Measurements from ENCODE around the gene IL31. TPM values are rescaled to one million over a fixed set of nuclear protein-coding genes. Genes with fewer than 3 reads are reported as not detected.
A peak's percentile ranks its signal among the peaks of the same experiment; 100 is the strongest.

Gene IL31
- total RNA-seq, 1 donor from 2014 or later: not detected

DNA sequence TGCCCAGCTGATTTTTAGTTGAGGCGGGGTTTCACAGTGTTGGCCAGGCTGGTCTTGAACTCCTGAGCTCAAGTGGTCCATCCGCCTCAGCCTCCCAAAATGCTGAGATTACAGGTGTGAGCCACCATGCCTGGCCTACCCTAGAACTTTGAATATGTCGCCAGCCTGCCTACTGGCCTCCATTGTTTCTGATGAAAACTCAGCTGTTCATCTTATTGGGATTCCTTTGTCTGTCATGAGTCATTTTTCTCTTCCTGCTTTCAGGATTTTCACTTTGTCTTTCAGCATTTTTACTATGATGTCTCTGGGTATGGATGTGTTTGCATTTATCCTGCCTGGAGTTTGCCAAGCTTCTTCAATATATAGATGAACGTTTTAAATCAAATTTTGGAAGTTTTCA is 21.4 kb upstream of the IL31 start:
- Histone ChIP-seq H3K36me3 (ENCODE audit: control insufficient read depth, insufficient read depth, low read length) (no peaks in the 10 kb centered on the region), H3K4me3 (ENCODE audit: low read depth, low read length) (no peak overlapping the region), H3K27me3 (ENCODE audit: control insufficient read depth, insufficient read depth, low read length) (no peaks in the 10 kb centered on the region)
- TF ChIP-seq, protein P1, sequence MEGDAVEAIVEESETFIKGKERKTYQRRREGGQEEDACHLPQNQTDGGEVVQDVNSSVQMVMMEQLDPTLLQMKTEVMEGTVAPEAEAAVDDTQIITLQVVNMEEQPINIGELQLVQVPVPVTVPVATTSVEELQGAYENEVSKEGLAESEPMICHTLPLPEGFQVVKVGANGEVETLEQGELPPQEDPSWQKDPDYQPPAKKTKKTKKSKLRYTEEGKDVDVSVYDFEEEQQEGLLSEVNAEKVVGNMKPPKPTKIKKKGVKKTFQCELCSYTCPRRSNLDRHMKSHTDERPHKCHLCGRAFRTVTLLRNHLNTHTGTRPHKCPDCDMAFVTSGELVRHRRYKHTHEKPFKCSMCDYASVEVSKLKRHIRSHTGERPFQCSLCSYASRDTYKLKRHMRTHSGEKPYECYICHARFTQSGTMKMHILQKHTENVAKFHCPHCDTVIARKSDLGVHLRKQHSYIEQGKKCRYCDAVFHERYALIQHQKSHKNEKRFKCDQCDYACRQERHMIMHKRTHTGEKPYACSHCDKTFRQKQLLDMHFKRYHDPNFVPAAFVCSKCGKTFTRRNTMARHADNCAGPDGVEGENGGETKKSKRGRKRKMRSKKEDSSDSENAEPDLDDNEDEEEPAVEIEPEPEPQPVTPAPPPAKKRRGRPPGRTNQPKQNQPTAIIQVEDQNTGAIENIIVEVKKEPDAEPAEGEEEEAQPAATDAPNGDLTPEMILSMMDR (IDR thresholded peaks at IDR 0.05; ENCODE audit: insufficient read depth, low read length, severe bottlenecking): no peak
- no peak for FAIRE-seq
- DNase-seq (ENCODE audit: low read depth): no peak

DNA sequence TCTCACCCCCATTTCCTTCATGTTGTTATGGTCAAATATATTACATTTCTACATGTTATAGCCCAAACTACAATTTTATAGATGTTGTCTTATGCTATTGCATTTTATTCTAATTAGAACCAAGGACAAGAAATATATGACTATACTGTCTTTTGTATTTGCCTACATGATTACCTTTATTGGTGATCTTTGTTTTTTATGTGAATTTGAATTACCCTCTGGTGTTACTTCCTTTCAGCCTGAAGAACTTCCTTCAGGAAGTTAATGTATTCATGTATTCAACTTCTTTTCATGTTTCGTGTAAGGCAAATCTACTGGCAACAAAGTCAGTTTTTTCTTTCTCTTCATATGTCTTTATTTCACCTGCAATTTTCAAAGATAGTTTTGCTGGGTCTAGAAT is 20.8 kb upstream of the IL31 start:
- no peak for DNase-seq (ENCODE audit: low read depth)
- H3K4me3 ChIP-seq (ENCODE audit: low read depth, low read length): no peak overlapping the region
- H3K27me3 ChIP-seq (ENCODE audit: control insufficient read depth, insufficient read depth, low read length): no peaks in the 10 kb centered on the region
- H3K36me3 ChIP-seq (ENCODE audit: control insufficient read depth, insufficient read depth, low read length): no peaks in the 10 kb centered on the region
- TF ChIP-seq, protein P1 (IDR thresholded peaks at IDR 0.05; ENCODE audit: insufficient read depth, low read length, severe bottlenecking): no peak
- FAIRE-seq: no peak

DNA sequence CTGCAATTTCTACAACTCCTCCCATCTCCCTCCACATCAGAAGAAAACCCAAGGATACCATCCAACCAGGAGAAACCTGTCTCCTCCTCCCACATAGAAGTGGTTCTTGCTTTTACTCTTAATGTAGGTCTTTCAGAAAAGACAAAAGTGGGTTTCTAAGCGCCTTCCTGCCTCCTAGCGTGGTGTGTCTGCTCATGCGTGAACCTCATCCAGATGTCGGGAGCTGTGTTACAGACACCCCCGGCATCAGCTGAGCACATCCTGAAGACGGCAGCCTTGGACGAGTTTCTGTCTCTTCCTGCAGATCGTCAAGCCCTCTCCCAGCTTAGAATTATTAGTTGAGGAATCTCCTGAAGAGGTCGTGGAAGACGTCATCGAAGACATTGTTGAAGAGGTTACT is 18.4 kb upstream of the IL31 start:
- TF ChIP-seq, protein P1 (IDR thresholded peaks at IDR 0.05; ENCODE audit: insufficient read depth, low read length, severe bottlenecking): no peak
- no peak for FAIRE-seq
- no peaks in the 10 kb centered on the region for H3K36me3 ChIP-seq (ENCODE audit: control insufficient read depth, insufficient read depth, low read length)

DNA sequence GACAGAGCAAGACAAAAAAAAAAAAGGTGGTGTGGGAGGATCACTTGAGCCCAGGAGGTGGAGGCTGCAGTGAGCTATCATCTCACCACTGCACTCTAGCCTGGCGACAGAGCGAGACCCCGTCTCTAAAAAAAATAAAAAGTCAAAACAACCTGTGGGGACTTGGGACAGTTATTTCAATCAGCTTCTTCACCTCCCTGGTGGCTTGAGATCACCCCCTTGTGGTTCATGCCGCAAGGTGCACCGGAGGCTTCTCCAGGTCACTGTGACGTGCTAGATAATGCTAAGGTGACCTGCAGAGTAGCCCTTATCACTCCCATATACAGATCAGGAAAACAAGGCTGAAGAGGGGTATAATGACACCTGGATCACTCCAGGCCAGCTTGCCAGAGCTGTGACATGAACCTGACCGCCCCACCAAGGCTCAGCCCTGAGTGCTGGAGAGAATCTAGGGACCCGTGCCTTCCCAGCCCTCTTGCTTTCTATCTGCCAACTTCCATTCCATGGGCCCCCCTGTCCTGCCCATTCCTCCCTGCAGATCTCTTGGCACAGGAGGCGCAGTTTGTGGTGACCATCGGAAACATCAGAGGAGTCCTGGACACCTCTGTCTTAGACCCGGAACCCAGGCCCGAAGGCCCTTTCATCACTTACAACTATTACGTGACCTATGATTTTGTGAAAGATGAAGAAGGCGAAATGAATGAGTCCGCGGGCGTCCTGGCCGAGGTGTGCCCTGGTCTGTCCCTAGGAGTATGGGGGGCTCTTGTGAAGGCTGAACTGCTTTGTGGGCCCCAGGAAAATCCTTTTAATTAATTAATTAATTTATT is 17.0 kb upstream of the IL31 start:
- TF ChIP-seq, protein P1 (IDR thresholded peaks at IDR 0.05; ENCODE audit: insufficient read depth, low read length, severe bottlenecking): peak; percentile 89
- FAIRE-seq: peak; percentile 81
- peak; percentile 68 for DNase-seq (ENCODE audit: low read depth)
- Histone ChIP-seq H3K36me3 (ENCODE audit: control insufficient read depth, insufficient read depth, low read length) (no peaks in the 10 kb centered on the region), H3K27me3 (ENCODE audit: control insufficient read depth, insufficient read depth, low read length) (no peaks in the 10 kb centered on the region), H3K4me3 (ENCODE audit: low read depth, low read length) (no peak overlapping the region)

More for the DNA sequence above, 18.4 kb upstream of the IL31 start:
- DNase-seq (ENCODE audit: low read depth): no peak
- no peak overlapping the region for H3K4me3 ChIP-seq (ENCODE audit: low read depth, low read length)
- H3K27me3 ChIP-seq (ENCODE audit: control insufficient read depth, insufficient read depth, low read length): no peaks in the 10 kb centered on the region

DNA sequence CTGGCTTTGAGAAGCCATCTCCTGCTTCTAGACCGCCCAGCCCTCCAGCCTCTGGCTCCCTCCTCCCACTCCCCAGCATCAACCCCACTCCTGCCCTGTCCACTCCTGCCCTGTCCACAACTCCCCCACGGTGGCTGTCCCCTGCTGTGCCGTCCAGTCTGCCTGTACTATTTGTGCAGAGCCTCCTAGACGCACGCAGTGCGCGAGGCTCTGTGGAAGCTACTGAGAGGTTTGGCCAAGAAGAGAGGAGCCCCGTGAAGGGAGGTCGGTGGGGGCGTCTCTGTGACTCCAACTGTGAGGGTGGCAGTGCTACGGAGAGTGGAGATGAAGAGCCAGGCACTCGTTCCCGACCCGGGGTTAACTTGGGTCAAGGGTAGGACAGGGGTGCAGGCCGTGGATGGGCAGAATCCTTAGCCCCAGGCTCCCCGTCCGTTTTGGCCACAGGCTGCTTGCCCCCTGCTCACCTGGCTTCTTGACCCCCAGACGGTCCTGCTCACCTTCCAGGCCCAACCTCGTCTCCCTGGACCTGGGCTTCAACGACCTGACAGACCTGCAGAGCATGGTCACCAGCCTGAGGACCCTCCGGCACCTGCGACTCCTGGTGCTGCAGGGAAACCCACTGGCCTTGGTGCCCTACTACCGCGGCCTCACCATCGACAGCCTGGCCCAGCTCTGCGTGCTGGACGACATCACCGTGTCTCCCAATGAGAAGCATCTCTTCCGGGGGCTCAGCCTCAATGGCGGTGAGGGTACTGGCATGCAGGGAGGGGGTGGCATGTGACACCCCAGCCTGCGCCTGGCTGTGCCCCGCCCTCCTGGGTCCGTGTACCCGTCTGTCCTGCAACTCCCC is 15.8 kb upstream of the IL31 start:
- Histone ChIP-seq H3K36me3 (ENCODE audit: control insufficient read depth, insufficient read depth, low read length) (no peaks in the 10 kb centered on the region), H3K27me3 (ENCODE audit: control insufficient read depth, insufficient read depth, low read length) (no peaks in the 10 kb centered on the region), H3K4me3 (ENCODE audit: low read depth, low read length) (no peak overlapping the region)
- TF ChIP-seq, protein P1 (IDR thresholded peaks at IDR 0.05; ENCODE audit: insufficient read depth, low read length, severe bottlenecking): no peak
- FAIRE-seq: no peak
- DNase-seq (ENCODE audit: low read depth): no peak
